H1 (cell line): Measurements from ENCODE around the gene LRR1. TPM values are rescaled to one million over a fixed set of nuclear protein-coding genes. Genes with fewer than 3 reads are reported as not detected.
A peak's percentile ranks its signal among the peaks of the same experiment; 100 is the strongest.

ENCODE experiments used
- ASH2L ChIP-seq: fragments of 200-600, 300-600 bp; sonication (generic); IDR thresholded peaks from one replicate; pipeline ENCODE4 v1.7.1; 2017; ENCODE audit warnings: low read length
- ATF3 ChIP-seq: IDR thresholded peaks from 2 replicates; pipeline ENCODE4 v1.6.1; 2011; ENCODE audit warnings: low read depth, mild to moderate bottlenecking, low read length; ENCODE audit not compliant: insufficient read depth
- BACH1 ChIP-seq: IDR thresholded peaks from 2 replicates; pipeline ENCODE4 v1.6.1; 2012; ENCODE audit warnings: low read length, improper control_type of control experiment
- BCL11A ChIP-seq, 2 experiments: IDR thresholded peaks; one replicate each; pipeline ENCODE4 v1.6.1; 2011; ENCODE audit warnings: low read depth in 2 of 2, low read length in 2 of 2, mild to moderate bottlenecking in 2 of 2
- BRCA1 ChIP-seq: IDR thresholded peaks from 2 replicates; pipeline ENCODE4 v1.6.1; 2012; ENCODE audit warnings: low read depth, low read length, improper control_type of control experiment
- CHD1 ChIP-seq: IDR thresholded peaks from 2 replicates; pipeline ENCODE4 v1.6.1; 2012; ENCODE audit warnings: low read depth, low read length, improper control_type of control experiment
- FOSL1 ChIP-seq: IDR thresholded peaks from 2 replicates; pipeline ENCODE4 v1.6.1; 2011; ENCODE audit warnings: mild to moderate bottlenecking, low read depth, low read length, moderate library complexity; ENCODE audit not compliant: insufficient read depth
- HDAC6 ChIP-seq: IDR thresholded peaks from one replicate; pipeline ENCODE4 v1.7.1; 2012; ENCODE audit warnings: low read depth, mild to moderate bottlenecking, inconsistent platforms, low read length, moderate library complexity
- JUND ChIP-seq: IDR thresholded peaks from 2 replicates; pipeline ENCODE4 v1.6.1; 2011; ENCODE audit warnings: mild to moderate bottlenecking, improper control_type of control experiment, low read length
- KDM1A ChIP-seq: fragments of 200-600, 300-600 bp; sonication (generic); IDR thresholded peaks from 2 replicates; pipeline ENCODE4 v1.7.1; 2016; ENCODE audit warnings: mild to moderate bottlenecking, low read length, borderline replicate concordance
- RFX5 ChIP-seq: IDR thresholded peaks from 2 replicates; pipeline ENCODE4 v1.6.1; 2011; ENCODE audit warnings: low read depth, low read length, improper control_type of control experiment, borderline replicate concordance
- RXRA ChIP-seq: IDR thresholded peaks from 2 replicates; pipeline ENCODE4 v1.6.1; 2011; ENCODE audit warnings: low read depth, mild to moderate bottlenecking, low read length, moderate library complexity; ENCODE audit not compliant: insufficient read depth
- SIN3A ChIP-seq, 2 experiments: IDR thresholded peaks in 1 of 2; conservative IDR thresholded peaks in 1 of 2; 2 replicates each; pipeline ENCODE4 v1.6.1; 2011 to 2012; ENCODE audit warnings: low read length in 2 of 2, improper control_type of control experiment in 1 of 2, low read depth in 1 of 2, mild to moderate bottlenecking in 1 of 2
- SIRT6 ChIP-seq: IDR thresholded peaks from one replicate; pipeline ENCODE4 v1.7.1; 2012; ENCODE audit warnings: low read length, inconsistent platforms
- SIX5 ChIP-seq: IDR thresholded peaks from 2 replicates; pipeline ENCODE4 v1.6.1; 2011; ENCODE audit warnings: mild to moderate bottlenecking, low read depth, low read length
- SP2 ChIP-seq: IDR thresholded peaks from 2 replicates; pipeline ENCODE4 v1.6.1; 2012; ENCODE audit warnings: mild to moderate bottlenecking, low read length, inconsistent platforms
- TAF1 ChIP-seq: IDR thresholded peaks from 2 replicates; pipeline ENCODE4 v1.6.1; 2011; ENCODE audit warnings: mild to moderate bottlenecking, low read depth, low read length
- USF2 ChIP-seq: IDR thresholded peaks from 2 replicates; pipeline ENCODE4 v1.6.1; 2011; ENCODE audit warnings: low read length, improper control_type of control experiment
- YY1 ChIP-seq: IDR thresholded peaks from 2 replicates; pipeline ENCODE4 v1.6.1; 2011; ENCODE audit warnings: low read depth, mild to moderate bottlenecking, low read length
- polyA plus RNA-seq, 7 experiments: library from polyadenylated mRNA; depleted of rRNA in 3 of 7; stranded (reverse) in 5 of 7; unstranded in 2 of 7; fragments of >200 nt in 5 of 7; fragments of 200-250 nt in 2 of 7; gene quantifications; 1 replicate in 5 of 7; 2 replicates in 1 of 7; 4 replicates in 1 of 7; pipeline versions ENCODE4 v1.2.1 to v1.2.3, GENCODE V29; 2011 to 2013; ENCODE audit warnings: missing spikeins in 2 of 7, mixed read lengths in 2 of 7
- total RNA-seq: library from RNA; stranded (reverse); fragmentation: NEBNext Ultra II Directional; extraction: Animal tissue kit (Norgen Biotek cat#: 25700); gene quantifications from 2 replicates; pipeline ENCODE4 v1.2.1, GENCODE V29; 2021
- TF ChIP-seq, protein P1 (sequence below), 3 experiments: IDR thresholded peaks; 1 replicate in 2 of 3; 2 replicates in 1 of 3; pipeline versions ENCODE4 v1.5.1 to v1.6.1; 2011; ENCODE audit warnings: low read length in 3 of 3, mild to moderate bottlenecking in 3 of 3, inconsistent platforms in 2 of 3, low read depth in 1 of 3, moderate library complexity in 1 of 3; ENCODE audit not compliant: insufficient read depth in 1 of 3; ENCODE audit errors: control extremely low read depth in 1 of 3

The LRR1 gene
- total and polyA plus RNA-seq, 2 of the 8 experiments (the other 6 are each of a cell fraction or from before 2014, with no cell fraction given) = 30.7 to 37.5 TPM

- TF ChIP-seq ASH2L (peak; percentile 89), USF2 (0 out of 2 replicates have a peak, but pooled peaks have one; percentile 16), SIRT6 (no peak), HDAC6 (no peak), CHD1 (no peak), SIN3A (conservative IDR thresholded peaks at IDR 0.05 in 1 of 2, IDR thresholded peaks at IDR 0.05 in 1 of 2; ENCODE audit: low read depth in 1 of 2, low read length in 2 of 2) (peak in 1 of 2 experiments; percentile 86; a peak in 1 of 4 replicates), KDM1A (no peak), BCL11A (IDR thresholded peaks at IDR 0.05; ENCODE audit: low read depth in 2 of 2, low read length in 2 of 2) (no peak), ATF3 (peak; percentile 17; the same call in 1 of the 2 replicates), RFX5 (no peak), JUND (no peak), BACH1 (no peak; the same call in 1 of the 2 replicates), BRCA1 (no peak), TAF1 (peak; percentile 31), SIX5 (no peak), SP2 (no peak), FOSL1 (no peak), YY1 (0 out of 2 replicates have a peak, but pooled peaks have one; percentile 38), RXRA (no peak)
- TF ChIP-seq, protein P1, sequence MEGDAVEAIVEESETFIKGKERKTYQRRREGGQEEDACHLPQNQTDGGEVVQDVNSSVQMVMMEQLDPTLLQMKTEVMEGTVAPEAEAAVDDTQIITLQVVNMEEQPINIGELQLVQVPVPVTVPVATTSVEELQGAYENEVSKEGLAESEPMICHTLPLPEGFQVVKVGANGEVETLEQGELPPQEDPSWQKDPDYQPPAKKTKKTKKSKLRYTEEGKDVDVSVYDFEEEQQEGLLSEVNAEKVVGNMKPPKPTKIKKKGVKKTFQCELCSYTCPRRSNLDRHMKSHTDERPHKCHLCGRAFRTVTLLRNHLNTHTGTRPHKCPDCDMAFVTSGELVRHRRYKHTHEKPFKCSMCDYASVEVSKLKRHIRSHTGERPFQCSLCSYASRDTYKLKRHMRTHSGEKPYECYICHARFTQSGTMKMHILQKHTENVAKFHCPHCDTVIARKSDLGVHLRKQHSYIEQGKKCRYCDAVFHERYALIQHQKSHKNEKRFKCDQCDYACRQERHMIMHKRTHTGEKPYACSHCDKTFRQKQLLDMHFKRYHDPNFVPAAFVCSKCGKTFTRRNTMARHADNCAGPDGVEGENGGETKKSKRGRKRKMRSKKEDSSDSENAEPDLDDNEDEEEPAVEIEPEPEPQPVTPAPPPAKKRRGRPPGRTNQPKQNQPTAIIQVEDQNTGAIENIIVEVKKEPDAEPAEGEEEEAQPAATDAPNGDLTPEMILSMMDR (IDR thresholded peaks at IDR 0.05; ENCODE audit: control extremely low read depth in 1 of 3, insufficient read depth in 1 of 3, low read depth in 1 of 3, low read length in 3 of 3) = peak; percentile 84 to 86 (median 85)
These were observed 35.2 kb downstream of the LRR1 start (continued) for GRCh38 chr14:49633640-49634546.
